ENCODE measurements around the gene KIAA1217. TPM values are rescaled to one million over a fixed set of nuclear protein-coding genes. Genes with fewer than 3 reads are reported as not detected.

The KIAA1217 gene
- total and polyA plus RNA-seq, 2 of the 4 experiments (the other 2 are of a cell fraction): 3.4 to 4.4 TPM

- Histone ChIP-seq H3K9me1 (ENCODE audit: insufficient read depth, low read length) (no peaks in the 10 kb centered on the region), H3K23ac (ENCODE audit: low read depth, low read length) (no peak overlapping the region), H3K14ac (replicated peaks; ENCODE audit: low read depth, low read length) (no peak overlapping the region), H3K36me3 (ENCODE audit: control insufficient read depth, insufficient read depth, low read length) (no peaks in the 10 kb centered on the region), H3K9me3 (ENCODE audit: control insufficient read depth, insufficient read depth, low read length) (no peaks in the 10 kb centered on the region), H2BK5ac (ENCODE audit: low read depth, low read length, poor library complexity, severe bottlenecking) (no peak overlapping the region), H2AK9ac (replicated peaks; ENCODE audit: low read depth, low read length, poor library complexity) (no peak overlapping the region), H3K27ac (ENCODE audit: insufficient read depth, low read length) (no peak overlapping the region), H3K79me1 (ENCODE audit: low read depth in 1 of 2, low read length in 2 of 2) (no peaks in the 10 kb centered on the region), H3K9ac (ENCODE audit: low read depth, low read length) (no peak overlapping the region), H3K18ac (ENCODE audit: low read depth, low read length) (no peak overlapping the region; the same call in 1 of the 2 replicates), H3K4ac (ENCODE audit: low read depth, low read length) (no peak overlapping the region), H4K91ac (ENCODE audit: insufficient read depth, low read depth, low read length) (no peak overlapping the region), H2BK15ac (ENCODE audit: low read depth, low read length) (no peak overlapping the region), H3K27me3 (ENCODE audit: control insufficient read depth, insufficient read depth, low read length) (peaks cover 17% of the 10 kb centered on the region), H2AK5ac (ENCODE audit: low read depth, low read length) (no peak overlapping the region), H2AFZ (replicated peaks; ENCODE audit: low read length, poor library complexity) (no peak overlapping the region), H3K56ac (ENCODE audit: extremely low read depth, insufficient read depth, low read length) (no peak overlapping the region), H3K4me2 (ENCODE audit: low read depth, low read length) (peak overlapping the region; percentile 35), H2BK120ac (ENCODE audit: low read depth, low read length) (no peak overlapping the region), H4K5ac (ENCODE audit: low read depth, low read length) (no peak overlapping the region), H4K20me1 (ENCODE audit: insufficient read depth, low read length) (no peaks in the 10 kb centered on the region), H4K8ac (ENCODE audit: low read depth in 2 of 2, low read length in 2 of 2) (no peak overlapping the region), H3K4me1 (ENCODE audit: control insufficient read depth, insufficient read depth, low read length) (no peaks in the 10 kb centered on the region), H3K4me3 (ENCODE audit: insufficient read depth, low read depth, low read length) (no peak overlapping the region), H2BK20ac (ENCODE audit: low read depth, low read length) (no peak overlapping the region)
- BruUV-seq (replicated peaks): no TSS peak
- in situ Hi-C loops (cut with MboI; ENCODE audit: low sequenced_read_pairs) (no loop called here), dilution Hi-C loops (cut with HindIII; ENCODE audit: low sequenced_read_pairs, unreplicated experiment) (no loop called here), intact Hi-C loops (cut with micrococcal nuclease) (no loop called here)
- WGBS, 2 experiments (ENCODE audit: extremely low coverage in 2 of 2, insufficient read length in 1 of 2): no CpG with 5 or more reads among the region's 1 CpG
- TF ChIP-seq NFE2L2 (IDR thresholded peaks at IDR 0.05; ENCODE audit: low read depth, low read length) (no peak), USF2 (IDR thresholded peaks at IDR 0.05; ENCODE audit: low read depth, low read length) (no peak), MAZ (IDR thresholded peaks at IDR 0.05; ENCODE audit: borderline replicate concordance, low read depth, low read length) (no peak), FOS (IDR thresholded peaks at IDR 0.05; ENCODE audit: low read depth, low read length) (no peak), ELK1 (IDR thresholded peaks at IDR 0.05; ENCODE audit: borderline replicate concordance, low read depth, low read length) (no peak), BHLHE40 (IDR thresholded peaks at IDR 0.05; ENCODE audit: low read depth, low read length) (no peak), CEBPB (IDR thresholded peaks at IDR 0.05; ENCODE audit: low read depth, low read length) (no peak), RFX5 (IDR thresholded peaks at IDR 0.05; ENCODE audit: low read depth, low read length) (no peak)
- ATAC-seq (ENCODE audit: low read depth) (no peak; the same call in 1 of the 2 replicates), DNase-seq (peak; percentile 25)
- ChIA-PET CTCF (no interaction called here), POLR2A (ENCODE audit: unreplicated experiment) (no interaction called here)
These were observed 181.8 kb downstream of the KIAA1217 start for GRCh38 chr10:24390746-24391145.
